Muscle layer of duodenum (tissue), 2 donors: ENCODE results near the gene PFKL.

ENCODE experiments used
- H3K27ac ChIP-seq: one replicate; pipeline ENCODE4 v1.7.0; 2013; ENCODE audit warnings: mild to moderate bottlenecking, low read length
- H3K27me3 ChIP-seq: one replicate; pipeline ENCODE4 v1.7.0; 2013; ENCODE audit warnings: low read depth, mild to moderate bottlenecking, control low read depth, low read length
- H3K36me3 ChIP-seq, 2 donors: one replicate each; pipeline ENCODE4 v1.7.0; 2013; ENCODE audit warnings: low read length in 2 of 2, control low read depth in 1 of 2, mild to moderate bottlenecking in 1 of 2; ENCODE audit not compliant: insufficient read depth in 2 of 2, control insufficient read depth in 1 of 2
- H3K4me1 ChIP-seq, 2 donors: one replicate each; pipeline ENCODE4 v1.7.0; 2013; ENCODE audit warnings: low read length in 2 of 2, mild to moderate bottlenecking in 2 of 2, control low read depth in 1 of 2, moderate library complexity in 1 of 2; ENCODE audit not compliant: insufficient read depth in 2 of 2, control insufficient read depth in 1 of 2
- H3K4me3 ChIP-seq, 2 donors: one replicate each; pipeline ENCODE4 v1.7.0; 2013; ENCODE audit warnings: low read length in 2 of 2, low read depth in 1 of 2, mild to moderate bottlenecking in 1 of 2
- H3K9me3 ChIP-seq, 2 donors: one replicate each; pipeline ENCODE4 v1.7.0; 2013; ENCODE audit warnings: low read length in 2 of 2, control low read depth in 1 of 2, mild to moderate bottlenecking in 1 of 2; ENCODE audit not compliant: control insufficient read depth in 1 of 2
- donor health status: healthy.

Gene PFKL

DNA sequence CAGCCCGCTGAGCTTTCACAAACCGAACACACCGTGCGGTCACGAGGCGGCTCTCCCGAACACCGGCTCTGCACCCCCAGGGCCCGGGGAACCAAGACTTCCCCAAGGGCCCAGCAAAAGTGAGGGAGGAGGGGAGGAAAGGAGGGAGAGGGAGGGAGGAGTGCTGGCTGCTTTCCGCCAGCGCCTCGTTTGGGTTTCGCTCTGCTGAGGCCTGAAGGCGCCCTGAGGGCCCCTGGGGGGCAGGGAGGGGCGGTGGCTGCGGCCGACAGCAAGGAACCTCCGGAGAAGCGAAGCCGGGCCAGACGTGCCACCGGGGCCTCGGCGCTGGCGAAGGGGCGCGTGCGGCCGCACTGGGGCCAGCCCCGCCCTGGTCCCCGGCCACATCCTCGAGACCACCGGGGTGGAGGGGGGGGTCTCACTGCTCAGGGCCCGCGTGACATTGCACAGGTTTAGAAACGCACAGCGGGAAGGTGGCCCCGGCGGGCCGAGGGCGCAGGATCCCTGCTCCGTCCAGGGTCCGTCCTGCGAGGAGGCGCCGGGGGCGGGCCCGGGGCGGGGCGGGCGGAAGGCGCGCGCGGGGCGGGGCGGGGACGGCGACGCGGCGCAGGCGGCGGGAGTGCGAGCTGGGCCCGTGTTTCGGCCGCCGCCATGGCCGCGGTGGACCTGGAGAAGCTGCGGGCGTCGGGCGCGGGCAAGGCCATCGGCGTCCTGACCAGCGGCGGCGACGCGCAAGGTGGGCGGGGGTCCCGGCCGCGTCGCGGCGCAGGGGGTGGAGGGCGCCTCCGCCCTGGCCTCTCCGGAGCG is at the start of gene PFKL:
Gene PFKL, plus strand, starts transcription at position 596 of the 804 bp plus-strand sequence. Its CDS starts 53 bp downstream, at position 649.
- no peaks in the 10 kb centered on the region for H3K36me3 ChIP-seq
- peaks cover 7 to 50% of the 10 kb centered on the region in 2 donors for H3K4me1 ChIP-seq

DNA sequence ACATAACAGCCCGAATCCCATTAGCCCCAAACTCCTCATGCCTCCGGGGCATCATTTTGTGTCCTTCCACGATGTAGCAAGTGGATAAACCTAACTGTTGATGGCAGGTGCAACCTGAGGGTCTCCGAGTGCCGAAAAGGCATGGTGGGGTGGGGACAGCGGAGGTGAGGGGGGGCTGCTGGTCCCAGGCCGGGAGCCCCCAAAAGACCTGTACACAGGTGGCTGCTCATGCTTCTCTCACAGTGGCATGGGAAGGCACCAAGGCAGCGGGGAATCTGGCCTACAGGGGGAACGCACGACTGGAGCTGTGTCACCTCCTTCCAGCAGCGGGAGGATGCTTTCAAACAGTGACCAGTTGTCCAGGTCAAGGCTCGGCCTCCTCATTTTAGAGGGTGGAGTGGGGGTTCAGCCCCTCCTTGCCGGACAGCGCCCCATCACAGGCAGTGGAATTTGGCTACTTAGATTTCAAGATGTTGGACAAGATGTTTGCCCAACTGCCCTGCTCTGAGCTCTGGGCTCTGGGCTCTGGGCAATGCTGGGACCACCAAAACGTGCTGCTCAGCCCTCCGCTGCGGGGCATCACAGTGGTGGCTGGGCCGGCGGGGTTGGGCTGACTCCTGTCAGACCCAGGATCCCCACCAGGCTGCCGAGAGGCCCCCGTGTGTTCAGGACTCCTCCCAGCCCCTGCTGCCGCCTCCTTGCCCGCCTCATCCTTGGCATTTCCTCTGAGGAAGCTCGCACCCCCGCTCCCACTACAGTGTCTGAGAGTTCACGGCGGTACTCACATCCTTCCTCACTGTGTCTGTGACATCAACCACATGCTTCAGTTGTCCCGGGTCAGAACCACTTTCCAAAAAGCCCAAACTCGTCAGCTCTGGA is 45.8 kb upstream of the PFKL start:
- H3K27me3 ChIP-seq = no peaks in the 10 kb centered on the region
- no peaks in the 10 kb centered on the region for H3K4me1 ChIP-seq
- H3K27ac ChIP-seq = no peak overlapping the region
- H3K9me3 ChIP-seq = peaks cover 0 to 3% of the 10 kb centered on the region in 2 donors
- no peaks in the 10 kb centered on the region for H3K36me3 ChIP-seq
- H3K4me3 ChIP-seq = no peak overlapping the region

More for the DNA sequence above, at the start of gene PFKL:
- Histone ChIP-seq H3K4me3 (peak within 1 kb of the TSS; percentile 68 to 81), H3K27me3 (no peaks in the 10 kb centered on the region), H3K27ac (peak within 1 kb of the TSS; percentile 69), H3K9me3 (no peaks in the 10 kb centered on the region)

DNA sequence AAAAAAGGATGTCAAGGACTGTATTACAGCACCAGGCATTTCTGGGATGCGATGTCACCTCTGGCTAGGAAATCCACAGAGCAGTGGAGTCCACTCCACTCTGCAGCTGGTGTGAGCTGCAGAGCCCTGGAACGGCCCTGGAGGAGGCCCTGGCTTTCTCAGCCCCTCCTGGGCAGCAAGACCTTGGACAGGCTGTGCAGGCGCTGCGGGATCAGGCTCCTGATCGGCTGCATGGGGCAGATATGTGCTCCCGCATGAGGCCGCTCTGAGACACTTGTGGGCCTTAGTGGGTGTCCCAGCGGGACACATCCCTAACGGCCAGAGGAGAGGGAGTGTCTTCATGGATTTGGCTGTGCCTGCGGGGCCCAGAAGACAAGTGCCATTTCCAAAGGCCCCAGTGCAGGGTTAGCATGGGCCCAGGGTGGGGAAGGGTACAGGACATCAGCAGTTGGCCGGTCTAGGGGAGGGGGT is 44.3 kb upstream of the PFKL start:
- H3K27me3 ChIP-seq = no peaks in the 10 kb centered on the region

DNA sequence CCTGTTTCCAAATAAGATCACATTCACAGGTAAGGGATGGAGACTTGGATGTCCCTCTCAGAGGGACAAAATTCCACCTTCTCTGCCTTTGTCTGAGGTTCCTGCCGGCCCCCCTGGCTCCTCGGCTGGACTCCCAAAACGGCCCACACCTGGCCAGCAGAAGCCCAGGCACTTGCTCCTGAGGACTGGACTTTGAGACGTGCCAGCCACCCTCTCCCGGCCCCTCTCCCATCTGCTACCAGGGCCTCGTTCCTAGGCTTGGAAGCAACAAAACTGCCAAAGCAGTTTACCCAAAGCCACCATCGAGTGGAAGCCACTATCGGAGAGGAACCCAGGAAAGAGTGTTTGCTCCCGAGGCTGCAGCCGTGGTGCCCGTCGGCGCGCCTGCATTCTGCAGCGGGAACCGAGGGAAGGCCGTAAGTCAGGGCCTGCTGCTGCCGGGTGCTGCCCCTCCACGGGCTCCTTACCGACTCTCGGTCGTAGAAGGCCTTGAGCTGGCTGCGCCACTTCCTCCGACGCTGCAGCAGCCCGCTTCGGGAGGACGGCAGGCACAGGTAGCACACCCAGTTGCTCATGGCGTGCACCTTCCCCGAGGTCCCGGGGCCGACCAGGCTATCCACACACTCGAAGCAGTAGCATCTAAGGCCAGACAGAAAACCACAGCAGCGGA is 41.7 kb upstream of the PFKL start:
- H3K27ac ChIP-seq = no peak overlapping the region
- no peaks in the 10 kb centered on the region for H3K4me1 ChIP-seq
- H3K27me3 ChIP-seq = no peaks in the 10 kb centered on the region
- H3K36me3 ChIP-seq = no peaks in the 10 kb centered on the region
- no peak overlapping the region for H3K4me3 ChIP-seq
- peaks cover 0 to 13% of the 10 kb centered on the region in 2 donors for H3K9me3 ChIP-seq

More for the DNA sequence above, 44.3 kb upstream of the PFKL start:
- Histone ChIP-seq H3K9me3 (peaks cover 0 to 13% of the 10 kb centered on the region in 2 donors), H3K4me1 (no peaks in the 10 kb centered on the region), H3K4me3 (no peak overlapping the region), H3K27ac (no peak overlapping the region), H3K36me3 (no peaks in the 10 kb centered on the region)

DNA sequence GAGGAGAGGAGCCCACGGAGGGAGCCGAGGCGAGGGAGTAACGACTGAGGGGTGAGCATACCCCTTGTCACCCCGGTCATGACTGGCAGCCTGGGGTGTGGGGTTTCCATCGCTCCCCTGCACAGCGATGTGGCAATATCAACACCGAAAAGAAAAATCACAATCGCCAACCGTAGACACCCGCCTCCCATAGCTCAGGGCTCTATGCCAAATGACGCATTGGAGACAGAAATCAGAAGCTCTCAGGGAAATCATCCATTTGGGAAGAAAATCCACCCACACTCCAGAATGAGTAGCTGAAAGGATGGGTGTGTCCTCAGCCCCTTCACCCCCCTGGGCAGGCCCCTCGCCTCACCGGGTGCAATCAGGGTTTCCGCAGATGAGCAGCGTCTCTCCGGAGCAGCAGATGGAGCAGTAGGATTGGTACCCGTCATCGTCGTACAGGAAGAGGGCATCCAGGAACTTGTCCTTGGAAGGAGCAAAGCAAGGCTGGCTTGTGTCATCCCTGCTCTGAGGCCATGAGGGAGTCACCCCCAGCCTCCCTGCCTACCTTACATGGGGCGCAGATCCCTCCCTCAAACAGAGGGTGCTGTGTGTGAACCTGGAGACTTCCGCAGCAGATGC is 40.7 kb upstream of the PFKL start:
- Histone ChIP-seq H3K36me3 (no peaks in the 10 kb centered on the region), H3K27ac (no peak overlapping the region), H3K27me3 (no peaks in the 10 kb centered on the region), H3K9me3 (peaks cover 0 to 13% of the 10 kb centered on the region in 2 donors), H3K4me3 (no peak overlapping the region), H3K4me1 (no peaks in the 10 kb centered on the region)

DNA sequence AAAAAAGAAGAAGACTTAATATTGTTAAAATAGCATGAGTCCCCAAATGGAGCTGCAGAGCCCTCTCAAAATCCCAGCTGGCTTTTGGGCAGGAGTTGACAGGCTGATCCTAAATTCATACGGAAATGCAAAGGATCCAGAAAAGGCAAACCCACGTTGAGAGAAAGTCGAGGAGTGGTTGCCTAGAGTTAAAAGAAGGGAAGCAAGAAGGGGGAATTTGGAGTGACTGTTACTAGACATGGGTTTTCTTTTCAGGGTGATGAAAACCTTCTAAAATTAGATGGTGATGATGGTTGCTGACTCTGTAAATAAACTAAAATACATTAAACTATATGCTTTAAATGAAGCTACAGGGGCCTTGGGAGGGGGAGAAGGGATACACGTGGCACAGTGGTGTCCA is 39.8 kb upstream of the PFKL start:
- H3K27ac ChIP-seq = no peak overlapping the region
- H3K4me1 ChIP-seq = no peaks in the 10 kb centered on the region
- H3K36me3 ChIP-seq = no peaks in the 10 kb centered on the region
- no peaks in the 10 kb centered on the region for H3K27me3 ChIP-seq
- peaks cover 0 to 13% of the 10 kb centered on the region in 2 donors for H3K9me3 ChIP-seq
- H3K4me3 ChIP-seq = no peak overlapping the region

DNA sequence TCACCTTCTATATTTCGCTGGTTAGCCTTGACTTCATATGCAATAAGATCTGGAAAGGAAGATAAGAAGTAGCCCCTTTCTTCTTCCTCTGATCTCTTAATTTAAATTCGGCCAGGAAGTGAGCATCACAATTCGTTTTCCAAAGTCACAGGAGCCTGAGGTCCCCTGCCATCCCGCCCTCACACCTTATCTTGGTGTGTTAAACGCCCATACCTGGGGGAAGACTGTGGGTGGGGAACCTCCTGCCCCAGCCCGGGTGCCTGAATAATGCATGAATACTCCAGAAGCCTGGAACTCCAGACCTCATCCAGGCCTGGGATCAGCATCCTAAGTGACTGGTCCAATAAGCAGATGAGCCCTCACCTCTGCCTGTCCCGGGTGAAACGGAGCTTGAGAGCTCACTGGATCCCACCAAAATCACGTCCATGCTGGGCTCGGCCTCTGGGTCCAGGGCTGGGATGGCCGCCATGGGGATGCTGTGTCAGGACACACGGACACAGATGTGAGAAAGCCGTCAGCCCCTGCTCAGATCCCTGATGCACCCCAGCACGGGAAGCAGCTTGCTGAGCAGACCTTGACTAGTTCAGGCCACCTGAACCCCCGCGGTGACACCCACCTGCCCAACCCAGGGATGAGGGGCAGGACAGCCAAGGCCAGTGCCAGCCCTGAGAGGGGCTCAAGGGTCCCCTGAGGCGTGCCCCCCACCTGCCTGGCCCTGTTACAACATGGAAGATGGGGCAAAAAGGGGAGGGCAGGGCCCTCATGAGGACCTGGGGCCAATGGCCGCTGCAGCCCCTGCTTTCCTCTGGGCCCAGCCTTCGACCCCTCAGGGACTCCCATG is 38.8 kb upstream of the PFKL start:
- no peaks in the 10 kb centered on the region for H3K4me1 ChIP-seq
- H3K4me3 ChIP-seq = no peak overlapping the region
- H3K9me3 ChIP-seq = peaks cover 0 to 13% of the 10 kb centered on the region in 2 donors
- no peaks in the 10 kb centered on the region for H3K27me3 ChIP-seq
- H3K27ac ChIP-seq = no peak overlapping the region
- no peaks in the 10 kb centered on the region for H3K36me3 ChIP-seq

DNA sequence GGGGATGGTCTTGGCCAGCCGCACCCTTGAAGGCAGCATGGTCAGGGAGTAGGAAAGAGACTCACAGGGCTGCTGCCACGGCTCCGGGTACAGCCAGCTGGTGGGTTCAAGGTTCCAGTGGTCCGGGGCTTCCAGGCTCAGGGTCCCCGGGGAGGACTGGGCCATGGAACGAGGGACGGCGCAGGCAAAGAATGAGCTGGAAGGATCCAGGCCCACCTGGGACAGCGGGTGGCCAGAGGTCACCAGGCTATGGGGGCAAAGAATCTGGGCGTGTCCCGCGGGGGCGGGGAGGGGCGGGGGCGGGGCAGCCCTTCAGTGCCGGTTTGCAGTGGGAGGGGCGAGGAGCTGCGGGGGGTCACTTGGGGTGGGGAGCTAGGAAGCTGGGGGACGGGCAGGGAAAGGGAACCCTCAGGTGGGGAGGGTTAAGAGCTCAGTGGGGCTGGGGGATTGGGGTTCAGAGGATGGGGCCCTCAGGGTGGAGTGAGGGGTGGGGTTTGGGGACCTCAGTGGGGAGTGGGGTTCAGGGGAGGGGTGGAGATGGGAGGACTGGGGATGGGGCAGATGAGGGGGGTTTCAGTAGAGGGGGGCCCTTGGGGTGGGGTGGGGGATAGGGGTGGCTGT is 38.1 kb upstream of the PFKL start, which contains the start of gene DNMT3L:
Gene DNMT3L, minus strand, starts transcription at position 223 of the 621 bp plus-strand sequence. CDS start 638 bp downstream, outside the sequence.
- Histone ChIP-seq H3K4me1 (no peaks in the 10 kb centered on the region), H3K27ac (no peak within 1 kb of the TSS), H3K9me3 (peaks cover 0 to 13% of the 10 kb centered on the region in 2 donors), H3K36me3 (no peaks in the 10 kb centered on the region), H3K4me3 (no peak within 1 kb of the TSS), H3K27me3 (no peaks in the 10 kb centered on the region)

DNA sequence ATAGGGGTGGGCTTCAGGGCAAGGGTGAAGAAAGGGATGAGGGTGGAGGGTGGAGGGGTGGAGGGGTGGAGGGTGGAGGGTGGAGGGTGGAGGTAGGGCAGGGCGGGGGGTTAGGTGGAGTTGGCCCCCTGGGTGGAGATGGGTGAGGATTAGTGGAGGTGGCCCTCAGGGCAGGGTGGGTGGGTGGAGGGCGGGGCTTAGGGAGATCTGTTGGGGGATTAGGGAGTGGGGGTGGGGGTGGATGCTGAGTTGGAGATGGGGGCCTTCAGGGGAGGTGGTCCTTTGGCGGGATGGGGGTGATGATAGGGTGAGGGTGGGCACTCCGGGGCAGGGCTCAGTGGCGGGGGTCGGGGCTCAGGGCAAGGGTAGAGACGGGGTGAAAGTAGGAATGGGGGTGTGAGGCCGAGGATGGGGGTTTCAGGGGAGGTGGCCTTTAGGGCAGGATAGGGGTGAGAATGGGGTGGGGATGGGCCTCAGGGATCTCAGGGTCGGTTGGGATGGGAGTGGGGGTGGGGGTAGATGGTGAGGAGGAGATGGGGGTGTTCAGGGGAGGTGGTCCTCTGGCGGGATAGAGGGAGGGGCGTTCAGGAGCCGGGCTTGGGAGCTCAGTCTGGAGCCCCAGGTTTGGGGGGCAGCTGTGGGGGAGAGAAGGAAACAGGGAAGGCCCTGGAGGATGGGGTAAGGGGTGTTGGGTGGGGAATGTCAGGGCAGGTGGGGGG is 37.4 kb upstream of the PFKL start:
- no peaks in the 10 kb centered on the region for H3K27me3 ChIP-seq
- H3K4me3 ChIP-seq = no peak overlapping the region
- H3K36me3 ChIP-seq = no peaks in the 10 kb centered on the region
- peaks cover 0 to 13% of the 10 kb centered on the region in 2 donors for H3K9me3 ChIP-seq
- H3K27ac ChIP-seq = no peak overlapping the region
- no peaks in the 10 kb centered on the region for H3K4me1 ChIP-seq
